DMS53 treated with DMSO at 0.1 percent for 48 hours (cell line): ENCODE measurements around the gene MAGEA11.
"Not testable (repeated sequence)": the region's sequence is repeated elsewhere in the genome, so short reads cannot be mapped to it uniquely, and the experiment has no call there.

Experiments
- DNase-seq: peaks from one replicate; lab custom pipeline; 2025; ENCODE audit not compliant: unreplicated experiment; lab: John Stamatoyannopoulos, UW

The MAGEA11 gene

GRCh38 chrX:149711545-149712236 is at the start of gene MAGEA11:
MAGEA11 (plus strand) TSS chrX:149712060; CDS start chrX:149713160, 1,100 bp downstream.
- no peak for DNase-seq

GRCh38 chrX:149675088-149675487 is 36.8 kb upstream of the MAGEA11 start:
- DNase-seq, result not testable (repeated sequence)

GRCh38 chrX:149675554-149675953 is 36.3 kb upstream of the MAGEA11 start:
- DNase-seq, result not testable (repeated sequence)

GRCh38 chrX:149679164-149679678 is 32.6 kb upstream of the MAGEA11 start:
- not testable (repeated sequence) for DNase-seq

GRCh38 chrX:149681182-149681581 is 30.7 kb upstream of the MAGEA11 start:
- DNase-seq, result no peak

- DNase-seq, result no peak
These were observed 29.8 kb upstream of the MAGEA11 start for GRCh38 chrX:149682031-149682430.

GRCh38 chrX:149682956-149683947 is 28.6 kb upstream of the MAGEA11 start:
- no peak for DNase-seq

- no peak for DNase-seq
These were observed 27.7 kb upstream of the MAGEA11 start for GRCh38 chrX:149683966-149684730.

GRCh38 chrX:149687991-149688390 is 23.9 kb upstream of the MAGEA11 start:
- DNase-seq, result no peak

- DNase-seq, result no peak
These were observed 23.3 kb upstream of the MAGEA11 start for GRCh38 chrX:149688552-149688951.

- DNase-seq, result no peak
These were observed 20.1 kb upstream of the MAGEA11 start for GRCh38 chrX:149691794-149692193.

- not testable (repeated sequence) for DNase-seq
These were observed 19.1 kb upstream of the MAGEA11 start for GRCh38 chrX:149692686-149693272.

- no peak for DNase-seq
These were observed 12.1 kb upstream of the MAGEA11 start for GRCh38 chrX:149699761-149700160.

GRCh38 chrX:149704664-149705063 is 7.2 kb upstream of the MAGEA11 start:
- DNase-seq, result no peak

- no peak for DNase-seq
These were observed 4.5 kb upstream of the MAGEA11 start for GRCh38 chrX:149707147-149707901.

GRCh38 chrX:149712831-149713230 is 971 bp downstream of the MAGEA11 start:
- no peak for DNase-seq

- no peak for DNase-seq
These were observed 1.6 kb downstream of the MAGEA11 start for GRCh38 chrX:149713279-149714050.

- no peak for DNase-seq
These were observed 3.6 kb downstream of the MAGEA11 start for GRCh38 chrX:149715468-149715867.

- DNase-seq, result no peak
These were observed 4.8 kb downstream of the MAGEA11 start for GRCh38 chrX:149716632-149717031.
